WTC11 (cell line): ENCODE data around the gene TNNT1. TPM values are rescaled to one million over a fixed set of nuclear protein-coding genes. Genes with fewer than 3 reads are reported as not detected.
A peak's percentile ranks its signal among the peaks of the same experiment; 100 is the strongest.

Experiments
- EMX1 ChIP-seq: fragments of 250-450 bp; sonication (Bioruptor Pico); IDR thresholded peaks from 2 replicates; pipeline ENCODE4 v1.8.0; 2021; ENCODE audit warnings: mild to moderate bottlenecking
- FOXK1 ChIP-seq: sonication (generic); formaldehyde crosslinking; IDR thresholded peaks from 2 replicates; pipeline ENCODE4 v1.8.0; 2022; ENCODE audit warnings: mild to moderate bottlenecking, moderate library complexity, missing genetic modification reagents
- NR1H2 ChIP-seq: sonication (generic); formaldehyde crosslinking; IDR thresholded peaks from 2 replicates; pipeline ENCODE4 v1.9.0; 2021; ENCODE audit warnings: mild to moderate bottlenecking, moderate library complexity, missing genetic modification reagents
- NR3C1 ChIP-seq: sonication (generic); formaldehyde crosslinking; conservative IDR thresholded peaks from 2 replicates; pipeline ENCODE4 v1.8.1; 2023; ENCODE audit warnings: low read depth, mild to moderate bottlenecking, missing genetic modification reagents
- SP1 ChIP-seq: sonication (generic); formaldehyde crosslinking; conservative IDR thresholded peaks from 2 replicates; pipeline ENCODE4 v1.8.1; 2022; ENCODE audit warnings: missing genetic modification reagents
- TEAD4 ChIP-seq: sonication (generic); formaldehyde crosslinking; IDR thresholded peaks from 2 replicates; pipeline ENCODE4 v1.8.0; 2022; ENCODE audit warnings: mild to moderate bottlenecking, missing genetic modification reagents
- ZNF121 ChIP-seq: sonication (generic); formaldehyde crosslinking; IDR thresholded peaks from 2 replicates; pipeline ENCODE4 v1.8.0; 2023; ENCODE audit warnings: missing genetic modification reagents
- ZNF317 ChIP-seq: sonication (generic); formaldehyde crosslinking; IDR thresholded peaks from 2 replicates; pipeline ENCODE4 v1.8.1; 2023; ENCODE audit warnings: low read depth, mild to moderate bottlenecking, moderate library complexity, missing genetic modification reagents, borderline replicate concordance
- ZNF416 ChIP-seq: fragments of 250-450 bp; sonication (Bioruptor Pico); IDR thresholded peaks from 2 replicates; pipeline ENCODE4 v1.9.0; 2021; ENCODE audit warnings: mild to moderate bottlenecking, inconsistent platforms
- total RNA-seq: library from RNA; stranded (reverse); gene quantifications from 3 replicates; pipeline ENCODE4 v1.2.3, GENCODE V29; 2021
- TF ChIP-seq, protein P1 (sequence below): sonication (generic); formaldehyde crosslinking; conservative IDR thresholded peaks from 2 replicates; pipeline ENCODE4 v1.8.1; 2023; ENCODE audit warnings: mild to moderate bottlenecking, low read depth, missing genetic modification reagents, moderate library complexity
- TF ChIP-seq, protein P2 (sequence below): fragments of 250-450 bp; sonication (Bioruptor Pico); IDR thresholded peaks from 2 replicates; pipeline ENCODE4 v1.9.0; 2021; ENCODE audit warnings: moderate library complexity, mild to moderate bottlenecking, inconsistent platforms, borderline replicate concordance
- TF ChIP-seq, protein P3 (sequence below): sonication (generic); formaldehyde crosslinking; IDR thresholded peaks from 2 replicates; pipeline ENCODE4 v1.8.0; 2022; ENCODE audit warnings: mild to moderate bottlenecking, missing genetic modification reagents
- TF ChIP-seq, protein P4 (sequence below): sonication (generic); formaldehyde crosslinking; IDR thresholded peaks from 2 replicates; pipeline ENCODE4 v1.8.1; 2023; ENCODE audit warnings: mild to moderate bottlenecking, missing genetic modification reagents, moderate library complexity
- TF ChIP-seq, protein P5 (sequence below): sonication (generic); formaldehyde crosslinking; IDR thresholded peaks from 2 replicates; pipeline ENCODE4 v1.8.1; 2022; ENCODE audit warnings: missing genetic modification reagents, borderline replicate concordance
- TF ChIP-seq, protein P6 (sequence below): sonication (generic); formaldehyde crosslinking; IDR thresholded peaks from 2 replicates; pipeline ENCODE4 v1.8.0; 2022; ENCODE audit warnings: mild to moderate bottlenecking, missing genetic modification reagents
- TF ChIP-seq, protein P7 (sequence below): sonication (generic); formaldehyde crosslinking; IDR thresholded peaks from 2 replicates; pipeline ENCODE4 v1.8.1; 2023; ENCODE audit warnings: mild to moderate bottlenecking, missing genetic modification reagents, borderline replicate concordance
- TF ChIP-seq, protein P8 (sequence below): fragments of 250-450 bp; sonication (Bioruptor Pico); IDR thresholded peaks from 2 replicates; pipeline ENCODE4 v1.9.0; 2021; ENCODE audit warnings: mild to moderate bottlenecking, borderline replicate concordance
- TF ChIP-seq, protein P9 (sequence below): fragments of 250-450 bp; sonication (Bioruptor Pico); IDR thresholded peaks from 2 replicates; pipeline ENCODE4 v2.1.2; 2022; ENCODE audit warnings: mild to moderate bottlenecking, moderate library complexity

The TNNT1 gene
- total RNA-seq, 1 experiment from 2014 or later = 50.6 TPM

DNA sequence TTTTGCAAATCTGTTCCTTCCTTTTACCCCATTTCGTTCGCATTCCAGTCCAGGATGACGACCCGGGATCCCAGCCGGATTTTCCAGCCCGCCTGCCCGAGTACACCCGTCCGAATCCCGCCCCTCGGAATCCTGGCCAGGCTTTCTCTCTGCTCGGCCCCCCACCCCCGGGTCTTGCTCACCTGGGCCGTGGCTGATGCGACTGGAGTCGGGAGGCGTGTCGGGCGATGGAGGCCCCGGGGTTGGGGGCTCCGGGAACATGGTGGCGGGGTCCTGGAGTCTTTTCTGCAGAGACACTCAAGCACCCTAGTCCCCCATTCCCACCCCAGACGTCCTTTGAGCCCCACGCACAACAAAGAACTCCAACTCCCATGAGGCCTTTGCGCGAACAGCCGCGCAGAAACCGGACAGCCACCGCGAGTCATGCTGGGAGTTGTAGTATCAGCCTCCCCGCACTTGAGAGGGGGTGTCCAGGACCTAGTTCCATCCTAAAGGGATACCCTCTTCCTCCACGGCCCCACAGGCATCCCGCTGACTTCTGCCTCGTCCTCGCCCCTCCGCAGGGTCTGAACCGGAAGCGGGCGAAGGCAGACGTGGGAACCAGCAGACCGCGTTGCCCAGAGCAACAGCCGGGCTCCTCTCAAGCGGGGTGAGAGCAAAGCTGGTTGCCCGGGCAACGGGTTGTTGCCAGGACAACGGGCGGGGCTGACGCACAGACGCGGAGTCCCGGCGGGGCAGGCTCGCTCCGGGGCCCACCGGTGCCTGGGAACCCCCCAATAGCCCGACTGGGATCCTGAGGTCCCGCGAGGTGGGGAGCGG is 30.0 kb upstream of the TNNT1 start (continued):
- TF ChIP-seq, protein P1, sequence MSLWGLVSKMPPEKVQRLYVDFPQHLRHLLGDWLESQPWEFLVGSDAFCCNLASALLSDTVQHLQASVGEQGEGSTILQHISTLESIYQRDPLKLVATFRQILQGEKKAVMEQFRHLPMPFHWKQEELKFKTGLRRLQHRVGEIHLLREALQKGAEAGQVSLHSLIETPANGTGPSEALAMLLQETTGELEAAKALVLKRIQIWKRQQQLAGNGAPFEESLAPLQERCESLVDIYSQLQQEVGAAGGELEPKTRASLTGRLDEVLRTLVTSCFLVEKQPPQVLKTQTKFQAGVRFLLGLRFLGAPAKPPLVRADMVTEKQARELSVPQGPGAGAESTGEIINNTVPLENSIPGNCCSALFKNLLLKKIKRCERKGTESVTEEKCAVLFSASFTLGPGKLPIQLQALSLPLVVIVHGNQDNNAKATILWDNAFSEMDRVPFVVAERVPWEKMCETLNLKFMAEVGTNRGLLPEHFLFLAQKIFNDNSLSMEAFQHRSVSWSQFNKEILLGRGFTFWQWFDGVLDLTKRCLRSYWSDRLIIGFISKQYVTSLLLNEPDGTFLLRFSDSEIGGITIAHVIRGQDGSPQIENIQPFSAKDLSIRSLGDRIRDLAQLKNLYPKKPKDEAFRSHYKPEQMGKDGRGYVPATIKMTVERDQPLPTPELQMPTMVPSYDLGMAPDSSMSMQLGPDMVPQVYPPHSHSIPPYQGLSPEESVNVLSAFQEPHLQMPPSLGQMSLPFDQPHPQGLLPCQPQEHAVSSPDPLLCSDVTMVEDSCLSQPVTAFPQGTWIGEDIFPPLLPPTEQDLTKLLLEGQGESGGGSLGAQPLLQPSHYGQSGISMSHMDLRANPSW (CRISPR knock-in tag) = no peak
- TF ChIP-seq, protein P2, sequence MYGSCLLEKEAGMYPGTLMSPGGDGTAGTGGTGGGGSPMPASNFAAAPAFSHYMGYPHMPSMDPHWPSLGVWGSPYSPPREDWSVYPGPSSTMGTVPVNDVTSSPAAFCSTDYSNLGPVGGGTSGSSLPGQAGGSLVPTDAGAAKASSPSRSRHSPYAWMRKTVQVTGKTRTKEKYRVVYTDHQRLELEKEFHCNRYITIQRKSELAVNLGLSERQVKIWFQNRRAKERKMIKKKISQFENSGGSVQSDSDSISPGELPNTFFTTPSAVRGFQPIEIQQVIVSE (CRISPR knock-in tag) = no peak
- no peak for TF ChIP-seq ZNF416 (CRISPR knock-in tag)
- TF ChIP-seq SP1 (CRISPR knock-in tag) = peak; percentile 78
- no peak for TF ChIP-seq ZNF317 (CRISPR knock-in tag)
- TF ChIP-seq, protein P3, sequence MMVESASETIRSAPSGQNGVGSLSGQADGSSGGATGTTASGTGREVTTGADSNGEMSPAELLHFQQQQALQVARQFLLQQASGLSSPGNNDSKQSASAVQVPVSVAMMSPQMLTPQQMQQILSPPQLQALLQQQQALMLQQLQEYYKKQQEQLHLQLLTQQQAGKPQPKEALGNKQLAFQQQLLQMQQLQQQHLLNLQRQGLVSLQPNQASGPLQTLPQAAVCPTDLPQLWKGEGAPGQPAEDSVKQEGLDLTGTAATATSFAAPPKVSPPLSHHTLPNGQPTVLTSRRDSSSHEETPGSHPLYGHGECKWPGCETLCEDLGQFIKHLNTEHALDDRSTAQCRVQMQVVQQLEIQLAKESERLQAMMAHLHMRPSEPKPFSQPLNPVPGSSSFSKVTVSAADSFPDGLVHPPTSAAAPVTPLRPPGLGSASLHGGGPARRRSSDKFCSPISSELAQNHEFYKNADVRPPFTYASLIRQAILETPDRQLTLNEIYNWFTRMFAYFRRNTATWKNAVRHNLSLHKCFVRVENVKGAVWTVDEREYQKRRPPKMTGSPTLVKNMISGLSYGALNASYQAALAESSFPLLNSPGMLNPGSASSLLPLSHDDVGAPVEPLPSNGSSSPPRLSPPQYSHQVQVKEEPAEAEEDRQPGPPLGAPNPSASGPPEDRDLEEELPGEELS (CRISPR knock-in tag) = no peak
- no peak for TF ChIP-seq EMX1
- TF ChIP-seq, protein P4, sequence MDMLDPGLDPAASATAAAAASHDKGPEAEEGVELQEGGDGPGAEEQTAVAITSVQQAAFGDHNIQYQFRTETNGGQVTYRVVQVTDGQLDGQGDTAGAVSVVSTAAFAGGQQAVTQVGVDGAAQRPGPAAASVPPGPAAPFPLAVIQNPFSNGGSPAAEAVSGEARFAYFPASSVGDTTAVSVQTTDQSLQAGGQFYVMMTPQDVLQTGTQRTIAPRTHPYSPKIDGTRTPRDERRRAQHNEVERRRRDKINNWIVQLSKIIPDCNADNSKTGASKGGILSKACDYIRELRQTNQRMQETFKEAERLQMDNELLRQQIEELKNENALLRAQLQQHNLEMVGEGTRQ (CRISPR knock-in tag) = no peak
- 0 out of 2 replicates have a peak, but pooled peaks have one; percentile 26 for TF ChIP-seq FOXK1
- TF ChIP-seq, protein P5, sequence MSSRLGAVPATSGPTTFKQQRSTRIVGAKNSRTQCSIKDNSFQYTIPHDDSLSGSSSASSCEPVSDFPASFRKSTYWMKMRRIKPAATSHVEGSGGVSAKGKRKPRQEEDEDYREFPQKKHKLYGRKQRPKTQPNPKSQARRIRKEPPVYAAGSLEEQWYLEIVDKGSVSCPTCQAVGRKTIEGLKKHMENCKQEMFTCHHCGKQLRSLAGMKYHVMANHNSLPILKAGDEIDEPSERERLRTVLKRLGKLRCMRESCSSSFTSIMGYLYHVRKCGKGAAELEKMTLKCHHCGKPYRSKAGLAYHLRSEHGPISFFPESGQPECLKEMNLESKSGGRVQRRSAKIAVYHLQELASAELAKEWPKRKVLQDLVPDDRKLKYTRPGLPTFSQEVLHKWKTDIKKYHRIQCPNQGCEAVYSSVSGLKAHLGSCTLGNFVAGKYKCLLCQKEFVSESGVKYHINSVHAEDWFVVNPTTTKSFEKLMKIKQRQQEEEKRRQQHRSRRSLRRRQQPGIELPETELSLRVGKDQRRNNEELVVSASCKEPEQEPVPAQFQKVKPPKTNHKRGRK (CRISPR knock-in tag) = no peak
- TF ChIP-seq, protein P6, sequence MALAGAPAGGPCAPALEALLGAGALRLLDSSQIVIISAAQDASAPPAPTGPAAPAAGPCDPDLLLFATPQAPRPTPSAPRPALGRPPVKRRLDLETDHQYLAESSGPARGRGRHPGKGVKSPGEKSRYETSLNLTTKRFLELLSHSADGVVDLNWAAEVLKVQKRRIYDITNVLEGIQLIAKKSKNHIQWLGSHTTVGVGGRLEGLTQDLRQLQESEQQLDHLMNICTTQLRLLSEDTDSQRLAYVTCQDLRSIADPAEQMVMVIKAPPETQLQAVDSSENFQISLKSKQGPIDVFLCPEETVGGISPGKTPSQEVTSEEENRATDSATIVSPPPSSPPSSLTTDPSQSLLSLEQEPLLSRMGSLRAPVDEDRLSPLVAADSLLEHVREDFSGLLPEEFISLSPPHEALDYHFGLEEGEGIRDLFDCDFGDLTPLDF (CRISPR knock-in tag) = no peak
- no peak for TF ChIP-seq NR1H2 (CRISPR knock-in tag)
- TF ChIP-seq, protein P7, sequence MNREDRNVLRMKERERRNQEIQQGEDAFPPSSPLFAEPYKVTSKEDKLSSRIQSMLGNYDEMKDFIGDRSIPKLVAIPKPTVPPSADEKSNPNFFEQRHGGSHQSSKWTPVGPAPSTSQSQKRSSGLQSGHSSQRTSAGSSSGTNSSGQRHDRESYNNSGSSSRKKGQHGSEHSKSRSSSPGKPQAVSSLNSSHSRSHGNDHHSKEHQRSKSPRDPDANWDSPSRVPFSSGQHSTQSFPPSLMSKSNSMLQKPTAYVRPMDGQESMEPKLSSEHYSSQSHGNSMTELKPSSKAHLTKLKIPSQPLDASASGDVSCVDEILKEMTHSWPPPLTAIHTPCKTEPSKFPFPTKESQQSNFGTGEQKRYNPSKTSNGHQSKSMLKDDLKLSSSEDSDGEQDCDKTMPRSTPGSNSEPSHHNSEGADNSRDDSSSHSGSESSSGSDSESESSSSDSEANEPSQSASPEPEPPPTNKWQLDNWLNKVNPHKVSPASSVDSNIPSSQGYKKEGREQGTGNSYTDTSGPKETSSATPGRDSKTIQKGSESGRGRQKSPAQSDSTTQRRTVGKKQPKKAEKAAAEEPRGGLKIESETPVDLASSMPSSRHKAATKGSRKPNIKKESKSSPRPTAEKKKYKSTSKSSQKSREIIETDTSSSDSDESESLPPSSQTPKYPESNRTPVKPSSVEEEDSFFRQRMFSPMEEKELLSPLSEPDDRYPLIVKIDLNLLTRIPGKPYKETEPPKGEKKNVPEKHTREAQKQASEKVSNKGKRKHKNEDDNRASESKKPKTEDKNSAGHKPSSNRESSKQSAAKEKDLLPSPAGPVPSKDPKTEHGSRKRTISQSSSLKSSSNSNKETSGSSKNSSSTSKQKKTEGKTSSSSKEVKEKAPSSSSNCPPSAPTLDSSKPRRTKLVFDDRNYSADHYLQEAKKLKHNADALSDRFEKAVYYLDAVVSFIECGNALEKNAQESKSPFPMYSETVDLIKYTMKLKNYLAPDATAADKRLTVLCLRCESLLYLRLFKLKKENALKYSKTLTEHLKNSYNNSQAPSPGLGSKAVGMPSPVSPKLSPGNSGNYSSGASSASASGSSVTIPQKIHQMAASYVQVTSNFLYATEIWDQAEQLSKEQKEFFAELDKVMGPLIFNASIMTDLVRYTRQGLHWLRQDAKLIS (CRISPR knock-in tag) = no peak
- TF ChIP-seq, protein P8, sequence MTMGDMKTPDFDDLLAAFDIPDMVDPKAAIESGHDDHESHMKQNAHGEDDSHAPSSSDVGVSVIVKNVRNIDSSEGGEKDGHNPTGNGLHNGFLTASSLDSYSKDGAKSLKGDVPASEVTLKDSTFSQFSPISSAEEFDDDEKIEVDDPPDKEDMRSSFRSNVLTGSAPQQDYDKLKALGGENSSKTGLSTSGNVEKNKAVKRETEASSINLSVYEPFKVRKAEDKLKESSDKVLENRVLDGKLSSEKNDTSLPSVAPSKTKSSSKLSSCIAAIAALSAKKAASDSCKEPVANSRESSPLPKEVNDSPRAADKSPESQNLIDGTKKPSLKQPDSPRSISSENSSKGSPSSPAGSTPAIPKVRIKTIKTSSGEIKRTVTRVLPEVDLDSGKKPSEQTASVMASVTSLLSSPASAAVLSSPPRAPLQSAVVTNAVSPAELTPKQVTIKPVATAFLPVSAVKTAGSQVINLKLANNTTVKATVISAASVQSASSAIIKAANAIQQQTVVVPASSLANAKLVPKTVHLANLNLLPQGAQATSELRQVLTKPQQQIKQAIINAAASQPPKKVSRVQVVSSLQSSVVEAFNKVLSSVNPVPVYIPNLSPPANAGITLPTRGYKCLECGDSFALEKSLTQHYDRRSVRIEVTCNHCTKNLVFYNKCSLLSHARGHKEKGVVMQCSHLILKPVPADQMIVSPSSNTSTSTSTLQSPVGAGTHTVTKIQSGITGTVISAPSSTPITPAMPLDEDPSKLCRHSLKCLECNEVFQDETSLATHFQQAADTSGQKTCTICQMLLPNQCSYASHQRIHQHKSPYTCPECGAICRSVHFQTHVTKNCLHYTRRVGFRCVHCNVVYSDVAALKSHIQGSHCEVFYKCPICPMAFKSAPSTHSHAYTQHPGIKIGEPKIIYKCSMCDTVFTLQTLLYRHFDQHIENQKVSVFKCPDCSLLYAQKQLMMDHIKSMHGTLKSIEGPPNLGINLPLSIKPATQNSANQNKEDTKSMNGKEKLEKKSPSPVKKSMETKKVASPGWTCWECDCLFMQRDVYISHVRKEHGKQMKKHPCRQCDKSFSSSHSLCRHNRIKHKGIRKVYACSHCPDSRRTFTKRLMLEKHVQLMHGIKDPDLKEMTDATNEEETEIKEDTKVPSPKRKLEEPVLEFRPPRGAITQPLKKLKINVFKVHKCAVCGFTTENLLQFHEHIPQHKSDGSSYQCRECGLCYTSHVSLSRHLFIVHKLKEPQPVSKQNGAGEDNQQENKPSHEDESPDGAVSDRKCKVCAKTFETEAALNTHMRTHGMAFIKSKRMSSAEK = no peak
- no peak for TF ChIP-seq NR3C1
- TF ChIP-seq ZNF121 (CRISPR knock-in tag) = peak; percentile 99
- no peak for TF ChIP-seq TEAD4 (CRISPR knock-in tag)
- TF ChIP-seq, protein P9, sequence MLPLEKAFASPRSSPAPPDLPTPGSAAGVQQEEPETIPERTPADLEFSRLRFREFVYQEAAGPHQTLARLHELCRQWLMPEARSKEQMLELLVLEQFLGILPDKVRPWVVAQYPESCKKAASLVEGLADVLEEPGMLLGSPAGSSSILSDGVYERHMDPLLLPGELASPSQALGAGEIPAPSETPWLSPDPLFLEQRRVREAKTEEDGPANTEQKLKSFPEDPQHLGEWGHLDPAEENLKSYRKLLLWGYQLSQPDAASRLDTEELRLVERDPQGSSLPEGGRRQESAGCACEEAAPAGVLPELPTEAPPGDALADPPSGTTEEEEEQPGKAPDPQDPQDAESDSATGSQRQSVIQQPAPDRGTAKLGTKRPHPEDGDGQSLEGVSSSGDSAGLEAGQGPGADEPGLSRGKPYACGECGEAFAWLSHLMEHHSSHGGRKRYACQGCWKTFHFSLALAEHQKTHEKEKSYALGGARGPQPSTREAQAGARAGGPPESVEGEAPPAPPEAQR (CRISPR knock-in tag) = 0 out of 2 replicates have a peak, but pooled peaks have one; percentile 18
